ENCODE measurements around the gene TOE1.
"Not testable (repeated sequence)": the region's sequence is repeated elsewhere in the genome, so short reads cannot be mapped to it uniquely, and the experiment has no call there.

- not testable (repeated sequence) for TF ChIP-seq EZH2phosphoT487 (IDR thresholded peaks at IDR 0.05; ENCODE audit: low read depth)
- TF ChIP-seq, protein P1, sequence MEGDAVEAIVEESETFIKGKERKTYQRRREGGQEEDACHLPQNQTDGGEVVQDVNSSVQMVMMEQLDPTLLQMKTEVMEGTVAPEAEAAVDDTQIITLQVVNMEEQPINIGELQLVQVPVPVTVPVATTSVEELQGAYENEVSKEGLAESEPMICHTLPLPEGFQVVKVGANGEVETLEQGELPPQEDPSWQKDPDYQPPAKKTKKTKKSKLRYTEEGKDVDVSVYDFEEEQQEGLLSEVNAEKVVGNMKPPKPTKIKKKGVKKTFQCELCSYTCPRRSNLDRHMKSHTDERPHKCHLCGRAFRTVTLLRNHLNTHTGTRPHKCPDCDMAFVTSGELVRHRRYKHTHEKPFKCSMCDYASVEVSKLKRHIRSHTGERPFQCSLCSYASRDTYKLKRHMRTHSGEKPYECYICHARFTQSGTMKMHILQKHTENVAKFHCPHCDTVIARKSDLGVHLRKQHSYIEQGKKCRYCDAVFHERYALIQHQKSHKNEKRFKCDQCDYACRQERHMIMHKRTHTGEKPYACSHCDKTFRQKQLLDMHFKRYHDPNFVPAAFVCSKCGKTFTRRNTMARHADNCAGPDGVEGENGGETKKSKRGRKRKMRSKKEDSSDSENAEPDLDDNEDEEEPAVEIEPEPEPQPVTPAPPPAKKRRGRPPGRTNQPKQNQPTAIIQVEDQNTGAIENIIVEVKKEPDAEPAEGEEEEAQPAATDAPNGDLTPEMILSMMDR (IDR thresholded peaks at IDR 0.05; ENCODE audit: low read depth, low read length), result not testable (repeated sequence)
Observed at GRCh38 chr1:45291002-45291401, 49.0 kb upstream of the TOE1 start.

All from OCI-LY3 (cell line).